Measurements from ENCODE around the gene CKB. TPM values are rescaled to one million over a fixed set of nuclear protein-coding genes. Genes with fewer than 3 reads are reported as not detected.
A peak's percentile ranks its signal among the peaks of the same experiment; 100 is the strongest.
"Not testable (repeated sequence)": the region's sequence is repeated elsewhere in the genome, so short reads cannot be mapped to it uniquely, and the experiment has no call there.

CKB gene
- total and polyA plus RNA-seq, 9 of the 15 experiments (the other 6 are each of a cell fraction or from before 2014, with no cell fraction given): 23.9 to 692 (median 132) TPM

DNA sequence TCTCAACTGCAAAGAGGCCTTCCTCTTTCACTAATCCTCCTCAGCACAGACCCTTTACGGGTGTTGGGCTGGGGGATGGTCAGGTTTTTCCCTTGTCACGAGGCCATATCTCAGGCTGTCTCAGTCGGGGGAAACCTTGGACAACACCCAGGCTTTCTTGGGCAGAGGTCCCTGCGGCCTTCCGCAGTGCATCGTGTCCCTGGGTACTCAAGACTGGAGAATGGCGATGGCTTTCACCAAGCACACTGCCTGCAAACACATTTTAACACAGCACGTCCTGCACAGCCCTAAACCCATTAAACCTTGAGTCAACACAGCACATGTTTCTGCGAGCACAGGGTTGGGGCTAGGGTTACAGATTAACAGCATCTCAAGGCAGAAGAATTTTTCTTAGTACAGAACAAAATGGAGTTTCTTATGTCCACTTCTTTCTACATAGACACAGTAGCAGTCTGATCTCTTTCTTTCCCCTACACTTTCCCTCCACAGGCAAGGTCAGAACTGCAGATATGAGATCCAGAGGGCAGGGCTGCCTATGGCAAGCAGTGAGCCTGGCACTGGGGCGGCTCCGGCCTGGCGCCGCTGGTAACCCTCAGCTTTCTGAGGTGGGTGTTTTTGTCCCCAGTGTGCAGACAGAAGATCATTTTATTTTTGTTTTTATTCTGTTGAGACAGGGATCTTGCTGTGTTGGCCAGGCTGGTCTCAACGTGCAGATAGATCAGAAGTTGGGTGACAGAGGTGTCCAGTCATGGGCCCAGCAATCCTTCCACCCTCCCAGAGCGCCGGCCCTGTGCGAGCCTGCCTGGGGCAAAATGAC is 3.0 kb upstream of the CKB start:
- Histone ChIP-seq H3K4me1 (replicated peaks in 1 of 2; ENCODE audit: control insufficient read depth in 2 of 2, insufficient read depth in 2 of 2, low read length in 2 of 2) (peaks cover 22 to 86% of the 10 kb centered on the region in 2 experiments), H2AFZ (ENCODE audit: low read depth, low read length) (0 out of 2 replicates have a peak overlapping the region, but pooled peaks have one; percentile 24), H3K27ac (ENCODE audit: extremely low read depth, low read depth, low read length) (0 out of 3 replicates have a peak overlapping the region, but pooled peaks have one; percentile 44), H3K79me2 (ENCODE audit: control insufficient read depth, insufficient read depth, low read length) (peaks cover 41% of the 10 kb centered on the region), H3K9ac (ENCODE audit: insufficient read depth in 1 of 2, low read depth in 2 of 2, low read length in 2 of 2) (peak overlapping the region in 1 of 2 experiments; percentile 75; a peak in 2 of 4 replicates)
- H3K9me3 ChIP-seq (replicated peaks; ENCODE audit: control insufficient read depth, insufficient read depth, low read depth, low read length); H3K36me3 ChIP-seq (ENCODE audit: control insufficient read depth, insufficient read depth, low read length); ATAC-seq; H3K4me2 ChIP-seq (ENCODE audit: insufficient read depth, low read length); CTCF ChIA-PET (ENCODE audit: low intra/inter-chr PET ratio); in situ Hi-C loops (cut with MboI); H3K27me3 ChIP-seq (ENCODE audit: control insufficient read depth in 2 of 2, insufficient read depth in 2 of 2, low read length in 2 of 2); BruUV-seq (replicated peaks); POLR2A ChIA-PET; FAIRE-seq; H3K4me3 ChIP-seq; H3K9me1 ChIP-seq (ENCODE audit: control insufficient read depth, insufficient read depth, low read length); H4K20me1 ChIP-seq (replicated peaks; ENCODE audit: control insufficient read depth, insufficient read depth, low read length); DNase-seq (ENCODE audit: extremely low read depth in 1 of 4, low spot score in 3 of 4); TF ChIP-seq NR4A1 (CRISPR knock-in tag; IDR thresholded peaks at IDR 0.05): not testable (repeated sequence)
- 59% methylated on average over 14 of the region's 17 CpGs for WGBS (ENCODE audit: insufficient coverage, low coverage, missing lambda C conversion rate)
- TF ChIP-seq ZNF121 (CRISPR knock-in tag; conservative IDR thresholded peaks at IDR 0.05): peak; percentile 87
- TF ChIP-seq NR4A1 (tag; IDR thresholded peaks at IDR 0.05): 0 out of 2 replicates have a peak, but pooled peaks have one; percentile 37
- TF ChIP-seq, protein P1, sequence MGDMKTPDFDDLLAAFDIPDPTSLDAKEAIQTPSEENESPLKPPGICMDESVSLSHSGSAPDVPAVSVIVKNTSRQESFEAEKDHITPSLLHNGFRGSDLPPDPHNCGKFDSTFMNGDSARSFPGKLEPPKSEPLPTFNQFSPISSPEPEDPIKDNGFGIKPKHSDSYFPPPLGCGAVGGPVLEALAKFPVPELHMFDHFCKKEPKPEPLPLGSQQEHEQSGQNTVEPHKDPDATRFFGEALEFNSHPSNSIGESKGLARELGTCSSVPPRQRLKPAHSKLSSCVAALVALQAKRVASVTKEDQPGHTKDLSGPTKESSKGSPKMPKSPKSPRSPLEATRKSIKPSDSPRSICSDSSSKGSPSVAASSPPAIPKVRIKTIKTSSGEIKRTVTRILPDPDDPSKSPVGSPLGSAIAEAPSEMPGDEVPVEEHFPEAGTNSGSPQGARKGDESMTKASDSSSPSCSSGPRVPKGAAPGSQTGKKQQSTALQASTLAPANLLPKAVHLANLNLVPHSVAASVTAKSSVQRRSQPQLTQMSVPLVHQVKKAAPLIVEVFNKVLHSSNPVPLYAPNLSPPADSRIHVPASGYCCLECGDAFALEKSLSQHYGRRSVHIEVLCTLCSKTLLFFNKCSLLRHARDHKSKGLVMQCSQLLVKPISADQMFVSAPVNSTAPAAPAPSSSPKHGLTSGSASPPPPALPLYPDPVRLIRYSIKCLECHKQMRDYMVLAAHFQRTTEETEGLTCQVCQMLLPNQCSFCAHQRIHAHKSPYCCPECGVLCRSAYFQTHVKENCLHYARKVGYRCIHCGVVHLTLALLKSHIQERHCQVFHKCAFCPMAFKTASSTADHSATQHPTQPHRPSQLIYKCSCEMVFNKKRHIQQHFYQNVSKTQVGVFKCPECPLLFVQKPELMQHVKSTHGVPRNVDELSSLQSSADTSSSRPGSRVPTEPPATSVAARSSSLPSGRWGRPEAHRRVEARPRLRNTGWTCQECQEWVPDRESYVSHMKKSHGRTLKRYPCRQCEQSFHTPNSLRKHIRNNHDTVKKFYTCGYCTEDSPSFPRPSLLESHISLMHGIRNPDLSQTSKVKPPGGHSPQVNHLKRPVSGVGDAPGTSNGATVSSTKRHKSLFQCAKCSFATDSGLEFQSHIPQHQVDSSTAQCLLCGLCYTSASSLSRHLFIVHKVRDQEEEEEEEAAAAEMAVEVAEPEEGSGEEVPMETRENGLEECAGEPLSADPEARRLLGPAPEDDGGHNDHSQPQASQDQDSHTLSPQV (IDR thresholded peaks at IDR 0.05): peak; percentile 67
- TF ChIP-seq, protein P2, sequence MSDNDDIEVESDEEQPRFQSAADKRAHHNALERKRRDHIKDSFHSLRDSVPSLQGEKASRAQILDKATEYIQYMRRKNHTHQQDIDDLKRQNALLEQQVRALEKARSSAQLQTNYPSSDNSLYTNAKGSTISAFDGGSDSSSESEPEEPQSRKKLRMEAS (CRISPR knock-in tag; IDR thresholded peaks at IDR 0.05): peak; percentile 27; the same call in 1 of the 2 replicates
- TF ChIP-seq FOXA3 (CRISPR knock-in tag; conservative IDR thresholded peaks at IDR 0.05 in 1 of 2, IDR thresholded peaks at IDR 0.05 in 1 of 2): peak in 1 of 2 experiments; percentile 56; a peak in 1 of 4 replicates
- TF ChIP-seq PTRF (tag; IDR thresholded peaks at IDR 0.05): peak; percentile 65; the same call in 1 of the 2 replicates
- 0 out of 2 replicates have a peak, but pooled peaks have one; percentile 26 for TF ChIP-seq SMAD4 (CRISPR knock-in tag; conservative IDR thresholded peaks at IDR 0.05)
- TF ChIP-seq, protein P3, sequence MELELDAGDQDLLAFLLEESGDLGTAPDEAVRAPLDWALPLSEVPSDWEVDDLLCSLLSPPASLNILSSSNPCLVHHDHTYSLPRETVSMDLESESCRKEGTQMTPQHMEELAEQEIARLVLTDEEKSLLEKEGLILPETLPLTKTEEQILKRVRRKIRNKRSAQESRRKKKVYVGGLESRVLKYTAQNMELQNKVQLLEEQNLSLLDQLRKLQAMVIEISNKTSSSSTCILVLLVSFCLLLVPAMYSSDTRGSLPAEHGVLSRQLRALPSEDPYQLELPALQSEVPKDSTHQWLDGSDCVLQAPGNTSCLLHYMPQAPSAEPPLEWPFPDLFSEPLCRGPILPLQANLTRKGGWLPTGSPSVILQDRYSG (tag; conservative IDR thresholded peaks at IDR 0.05; ENCODE audit: low read depth): peak; percentile 64
- TF ChIP-seq, protein P4, sequence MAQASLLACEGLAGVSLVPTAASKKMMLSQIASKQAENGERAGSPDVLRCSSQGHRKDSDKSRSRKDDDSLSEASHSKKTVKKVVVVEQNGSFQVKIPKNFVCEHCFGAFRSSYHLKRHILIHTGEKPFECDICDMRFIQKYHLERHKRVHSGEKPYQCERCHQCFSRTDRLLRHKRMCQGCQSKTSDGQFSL (CRISPR knock-in tag; IDR thresholded peaks at IDR 0.05): not testable (repeated sequence)
- TF ChIP-seq, protein P4 (tag; IDR thresholded peaks at IDR 0.05): peak in 1 of 2 experiments; percentile 57; a peak in 1 of 4 replicates
- intact Hi-C loops (cut with micrococcal nuclease): loop anchor here (10.0 kb wide), 1 partner anchor 131 kb away; no protein-coding TSS in a partner anchor
